ENCODE data around the gene LMBR1.

- TF ChIP-seq, protein P1, sequence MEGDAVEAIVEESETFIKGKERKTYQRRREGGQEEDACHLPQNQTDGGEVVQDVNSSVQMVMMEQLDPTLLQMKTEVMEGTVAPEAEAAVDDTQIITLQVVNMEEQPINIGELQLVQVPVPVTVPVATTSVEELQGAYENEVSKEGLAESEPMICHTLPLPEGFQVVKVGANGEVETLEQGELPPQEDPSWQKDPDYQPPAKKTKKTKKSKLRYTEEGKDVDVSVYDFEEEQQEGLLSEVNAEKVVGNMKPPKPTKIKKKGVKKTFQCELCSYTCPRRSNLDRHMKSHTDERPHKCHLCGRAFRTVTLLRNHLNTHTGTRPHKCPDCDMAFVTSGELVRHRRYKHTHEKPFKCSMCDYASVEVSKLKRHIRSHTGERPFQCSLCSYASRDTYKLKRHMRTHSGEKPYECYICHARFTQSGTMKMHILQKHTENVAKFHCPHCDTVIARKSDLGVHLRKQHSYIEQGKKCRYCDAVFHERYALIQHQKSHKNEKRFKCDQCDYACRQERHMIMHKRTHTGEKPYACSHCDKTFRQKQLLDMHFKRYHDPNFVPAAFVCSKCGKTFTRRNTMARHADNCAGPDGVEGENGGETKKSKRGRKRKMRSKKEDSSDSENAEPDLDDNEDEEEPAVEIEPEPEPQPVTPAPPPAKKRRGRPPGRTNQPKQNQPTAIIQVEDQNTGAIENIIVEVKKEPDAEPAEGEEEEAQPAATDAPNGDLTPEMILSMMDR (IDR thresholded peaks at IDR 0.05) = no peak
- no peak for TF ChIP-seq POLR2A (IDR thresholded peaks at IDR 0.05)
Measured at GRCh38 chr7:156642306-156643045, 250.5 kb downstream of the LMBR1 start.

Data from testis (tissue), 2 donors.